Neuronal stem cell (in vitro differentiated cells): Measurements from ENCODE around the gene CDK5RAP3.

Experiments used
- DNase-seq: peaks from one replicate; pipeline ENCODE4 v3.0.0-alpha.2; 2013; ENCODE audit warnings: low spot score
- H2AFZ ChIP-seq: one replicate; pipeline ENCODE4 v1.6.1; 2013; ENCODE audit warnings: mild to moderate bottlenecking, low read length, inconsistent platforms
- H2AK5ac ChIP-seq: 2 replicates; pipeline ENCODE4 v1.6.1; 2013; ENCODE audit warnings: low read depth, mild to moderate bottlenecking, inconsistent platforms, low read length, moderate library complexity, mixed read lengths
- H2BK120ac ChIP-seq: 2 replicates; pipeline ENCODE4 v1.6.1; 2013; ENCODE audit warnings: low read depth, mild to moderate bottlenecking, inconsistent platforms, low read length, moderate library complexity, mixed read lengths
- H2BK12ac ChIP-seq: one replicate; pipeline ENCODE4 v1.6.1; 2013; ENCODE audit warnings: low read length, inconsistent platforms
- H2BK15ac ChIP-seq: 2 replicates; pipeline ENCODE4 v1.6.1; 2013; ENCODE audit warnings: mild to moderate bottlenecking, low read length, inconsistent platforms, mixed read lengths
- H2BK5ac ChIP-seq: one replicate; pipeline ENCODE4 v1.6.1; 2013; ENCODE audit warnings: inconsistent platforms, mild to moderate bottlenecking, low read length, moderate library complexity
- H3K14ac ChIP-seq: one replicate; pipeline ENCODE4 v1.6.1; 2013; ENCODE audit warnings: low read length, inconsistent platforms
- H3K18ac ChIP-seq: 2 replicates; pipeline ENCODE4 v1.6.1; 2013; ENCODE audit warnings: low read length, inconsistent platforms
- H3K23ac ChIP-seq: 2 replicates; pipeline ENCODE4 v1.6.1; 2013; ENCODE audit warnings: low read depth, mild to moderate bottlenecking, mixed read lengths, low read length, inconsistent platforms; ENCODE audit not compliant: poor library complexity
- H3K27ac ChIP-seq: replicated peaks from 3 replicates; pipeline ENCODE4 v1.5.1; 2013; ENCODE audit warnings: low read length, inconsistent platforms
- H3K27me3 ChIP-seq, 3 experiments: 2 replicates each; pipeline ENCODE4 v1.6.1; 2013; ENCODE audit warnings: low read length in 3 of 3, mild to moderate bottlenecking in 2 of 3, inconsistent platforms in 1 of 3, low read depth in 1 of 3, mixed read lengths in 1 of 3, moderate library complexity in 1 of 3; ENCODE audit not compliant: control insufficient read depth in 3 of 3, insufficient read depth in 3 of 3
- H3K36me3 ChIP-seq, 2 donors: replicated peaks in 1 of 2; 2 replicates each; pipeline ENCODE4 v1.6.1; 2013; ENCODE audit warnings: low read length in 2 of 2; ENCODE audit not compliant: control insufficient read depth in 2 of 2, insufficient read depth in 2 of 2
- H3K4ac ChIP-seq: 2 replicates; pipeline ENCODE4 v1.6.1; 2013; ENCODE audit warnings: inconsistent platforms, mild to moderate bottlenecking, low read length, moderate library complexity
- H3K4me1 ChIP-seq, 2 donors: 1 replicate in 1 of 2; 2 replicates in 1 of 2; pipeline ENCODE4 v1.6.1; 2013; ENCODE audit warnings: low read length in 2 of 2, low read depth in 1 of 2; ENCODE audit not compliant: control insufficient read depth in 2 of 2, insufficient read depth in 1 of 2
- H3K4me2 ChIP-seq: one replicate; pipeline ENCODE4 v1.6.1; 2013; ENCODE audit warnings: mild to moderate bottlenecking, low read length, inconsistent platforms; ENCODE audit not compliant: insufficient read depth, poor library complexity, severe bottlenecking
- H3K4me3 ChIP-seq, 2 donors: 2 replicates each; pipeline ENCODE4 v1.5.1; 2013; ENCODE audit warnings: low read length in 2 of 2, mild to moderate bottlenecking in 2 of 2, inconsistent platforms in 1 of 2, moderate library complexity in 1 of 2
- H3K79me1 ChIP-seq: one replicate; pipeline ENCODE4 v1.6.1; 2013; ENCODE audit warnings: low read depth, mild to moderate bottlenecking, inconsistent platforms, low read length, moderate library complexity
- H3K9ac ChIP-seq: one replicate; pipeline ENCODE4 v1.6.1; 2013; ENCODE audit warnings: mild to moderate bottlenecking, low read depth, low read length, inconsistent platforms; ENCODE audit not compliant: poor library complexity
- H3K9me3 ChIP-seq, 2 donors: replicated peaks in 1 of 2; 2 replicates each; pipeline versions ENCODE3 to v1.6.1; 2013; ENCODE audit warnings: low read length in 2 of 2, mild to moderate bottlenecking in 2 of 2, inconsistent platforms in 1 of 2, low read depth in 1 of 2, mixed read lengths in 1 of 2, moderate library complexity in 1 of 2; ENCODE audit not compliant: control insufficient read depth in 2 of 2, insufficient read depth in 1 of 2
- H4K8ac ChIP-seq: one replicate; pipeline ENCODE4 v1.6.1; 2013; ENCODE audit warnings: low read depth, mild to moderate bottlenecking, inconsistent platforms, low read length, moderate library complexity
- H4K91ac ChIP-seq: one replicate; pipeline ENCODE4 v1.6.1; 2013; ENCODE audit warnings: low read length, low read depth, mild to moderate bottlenecking, inconsistent platforms; ENCODE audit not compliant: poor library complexity
- WGBS, 2 donors: extraction: QIAGEN DNeasy Blood & Tissue Kit; methylation state at CpG; one replicate each; pipeline ENCODE4 v1.1.7; 2013; ENCODE audit warnings: missing lambda C conversion rate in 2 of 2, mixed read lengths in 1 of 2; ENCODE audit not compliant: insufficient read length in 2 of 2, insufficient replicate concordance in 1 of 2; ENCODE audit errors: extremely low coverage in 2 of 2; 5-methylcytosine and 5-hydroxymethylcytosine counted together

CDK5RAP3 gene

DNA sequence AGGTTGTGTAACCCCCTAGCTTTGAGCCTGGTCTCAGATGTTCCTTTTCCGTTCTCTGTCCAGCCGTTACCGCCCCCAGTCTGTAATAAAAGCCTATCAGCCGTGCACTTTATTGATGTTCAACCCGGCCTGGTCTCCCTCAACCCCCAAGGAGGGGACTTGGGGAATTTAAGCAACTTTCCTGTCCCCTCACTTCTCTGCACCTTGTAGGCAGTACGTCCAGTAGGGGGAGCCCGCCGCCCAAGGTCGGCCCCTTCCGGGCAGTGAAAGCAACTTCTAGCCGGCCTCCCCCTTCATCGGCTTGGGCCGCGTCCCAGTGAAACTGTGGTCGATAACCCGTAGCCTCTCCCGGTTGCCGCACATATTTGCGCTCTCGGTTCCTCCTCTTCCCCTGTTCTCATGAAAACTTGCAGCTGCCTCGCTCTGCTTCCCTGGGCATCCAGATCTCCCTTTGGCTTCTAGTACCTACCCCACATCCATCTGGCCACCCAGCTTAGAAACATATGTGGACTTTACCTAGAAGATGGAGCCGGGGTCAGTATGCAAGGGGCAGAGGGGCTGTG is 21.6 kb upstream of the CDK5RAP3 start:
- Histone ChIP-seq H3K4me2 (peak overlapping the region; percentile 27), H3K4me1 (peaks cover 6% of the 10 kb centered on the region in 2 donors), H3K79me1 (no peaks in the 10 kb centered on the region), H2BK5ac (no peak overlapping the region), H4K8ac (no peak overlapping the region), H3K36me3 (peaks cover 0 to 12% of the 10 kb centered on the region in 2 donors), H3K14ac (no peak overlapping the region), H2AK5ac (no peak overlapping the region), H2BK15ac (no peak overlapping the region), H3K27ac (no peak overlapping the region), H2BK12ac (no peak overlapping the region), H3K4ac (no peak overlapping the region), H3K9ac (no peak overlapping the region), H3K23ac (no peak overlapping the region), H3K4me3 (peak overlapping the region in 1 of 2 donors; percentile 15), H2AFZ (peak overlapping the region; percentile 84), H3K9me3 (no peaks in the 10 kb centered on the region), H2BK120ac (no peak overlapping the region), H4K91ac (no peak overlapping the region), H3K18ac (no peak overlapping the region), H3K27me3 (peaks cover 0 to 3% (median 0%) of the 10 kb centered on the region in 3 experiments)
- peak; percentile 82 for DNase-seq
- no CpG with 5 or more reads among the region's 22 CpGs for WGBS, 2 donors

DNA sequence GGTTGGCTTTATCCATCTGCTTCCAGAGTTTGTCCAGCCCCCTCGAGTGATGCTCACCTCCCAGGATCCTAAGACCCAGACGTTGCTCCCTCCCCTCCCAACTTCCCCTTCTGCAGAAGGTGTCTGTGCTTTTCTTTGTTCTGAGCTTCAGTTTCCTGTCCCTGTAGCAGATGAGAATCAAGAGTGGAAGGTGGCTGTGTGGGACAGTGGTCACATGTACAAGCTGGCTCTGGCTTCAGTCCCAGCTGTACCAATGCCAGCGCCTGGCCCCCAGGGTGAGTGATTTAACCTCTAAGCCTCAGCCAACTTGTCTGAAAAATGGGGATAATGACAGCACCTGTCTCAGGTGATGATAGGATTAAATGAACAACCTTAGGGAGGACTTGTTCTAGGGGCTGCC is 21.0 kb upstream of the CDK5RAP3 start:
- H4K91ac ChIP-seq: no peak overlapping the region
- H3K4me2 ChIP-seq: no peak overlapping the region
- no peak overlapping the region for H3K4ac ChIP-seq
- H3K9me3 ChIP-seq: no peaks in the 10 kb centered on the region
- H2BK12ac ChIP-seq: no peak overlapping the region
- no peak overlapping the region for H3K27ac ChIP-seq
- peak overlapping the region; percentile 84 for H2AFZ ChIP-seq
- no peak overlapping the region for H3K14ac ChIP-seq
- H3K27me3 ChIP-seq: peaks cover 0 to 3% (median 0%) of the 10 kb centered on the region in 3 experiments
- no peak overlapping the region for H2AK5ac ChIP-seq
- peaks cover 0 to 10% of the 10 kb centered on the region in 2 donors for H3K36me3 ChIP-seq
- no peak for DNase-seq
- no peak overlapping the region for H2BK15ac ChIP-seq
- peaks cover 6% of the 10 kb centered on the region in 2 donors for H3K4me1 ChIP-seq
- H3K9ac ChIP-seq: no peak overlapping the region
- H2BK5ac ChIP-seq: no peak overlapping the region
- no peaks in the 10 kb centered on the region for H3K79me1 ChIP-seq
- WGBS, 2 donors: no CpG with 5 or more reads among the region's 3 CpGs
- no peak overlapping the region for H2BK120ac ChIP-seq
- H3K4me3 ChIP-seq: no peak overlapping the region
- no peak overlapping the region for H3K23ac ChIP-seq
- H3K18ac ChIP-seq: no peak overlapping the region
- H4K8ac ChIP-seq: no peak overlapping the region

DNA sequence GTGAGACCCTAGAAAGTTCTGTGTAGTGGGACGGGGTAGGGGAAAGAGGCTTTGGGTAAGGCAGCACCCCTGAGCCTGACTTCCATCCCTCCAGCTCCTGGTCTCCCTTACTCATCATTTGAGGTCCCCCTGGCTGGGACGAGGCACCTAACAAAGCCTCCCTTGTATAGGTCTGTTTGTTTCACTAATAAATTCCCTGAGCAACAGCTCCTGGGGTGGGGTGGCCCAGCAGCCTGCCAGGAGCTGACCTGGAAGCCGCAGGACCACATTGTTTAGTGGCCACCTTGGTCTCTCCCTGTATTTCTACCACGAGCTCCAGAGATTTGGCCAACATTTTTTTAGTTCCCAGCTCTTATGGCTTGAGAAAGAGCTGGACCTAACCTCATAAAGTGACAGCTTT is 20.5 kb upstream of the CDK5RAP3 start:
- WGBS, 2 donors: no CpG with 5 or more reads among the region's 4 CpGs
- Histone ChIP-seq H2BK120ac (no peak overlapping the region), H2BK15ac (no peak overlapping the region), H2BK5ac (no peak overlapping the region), H3K4me1 (peaks cover 6% of the 10 kb centered on the region in 2 donors), H3K27ac (no peak overlapping the region), H3K79me1 (no peaks in the 10 kb centered on the region), H3K14ac (no peak overlapping the region), H2BK12ac (no peak overlapping the region), H3K4me3 (no peak overlapping the region), H2AK5ac (peak overlapping the region; percentile 73), H3K23ac (no peak overlapping the region), H3K4ac (no peak overlapping the region), H3K18ac (no peak overlapping the region), H4K8ac (no peak overlapping the region), H2AFZ (no peak overlapping the region), H3K27me3 (peaks cover 0 to 3% (median 0%) of the 10 kb centered on the region in 3 experiments), H3K4me2 (no peak overlapping the region), H3K9me3 (no peaks in the 10 kb centered on the region), H3K9ac (no peak overlapping the region), H4K91ac (no peak overlapping the region), H3K36me3 (peaks cover 0 to 6% of the 10 kb centered on the region in 2 donors)
- no peak for DNase-seq

DNA sequence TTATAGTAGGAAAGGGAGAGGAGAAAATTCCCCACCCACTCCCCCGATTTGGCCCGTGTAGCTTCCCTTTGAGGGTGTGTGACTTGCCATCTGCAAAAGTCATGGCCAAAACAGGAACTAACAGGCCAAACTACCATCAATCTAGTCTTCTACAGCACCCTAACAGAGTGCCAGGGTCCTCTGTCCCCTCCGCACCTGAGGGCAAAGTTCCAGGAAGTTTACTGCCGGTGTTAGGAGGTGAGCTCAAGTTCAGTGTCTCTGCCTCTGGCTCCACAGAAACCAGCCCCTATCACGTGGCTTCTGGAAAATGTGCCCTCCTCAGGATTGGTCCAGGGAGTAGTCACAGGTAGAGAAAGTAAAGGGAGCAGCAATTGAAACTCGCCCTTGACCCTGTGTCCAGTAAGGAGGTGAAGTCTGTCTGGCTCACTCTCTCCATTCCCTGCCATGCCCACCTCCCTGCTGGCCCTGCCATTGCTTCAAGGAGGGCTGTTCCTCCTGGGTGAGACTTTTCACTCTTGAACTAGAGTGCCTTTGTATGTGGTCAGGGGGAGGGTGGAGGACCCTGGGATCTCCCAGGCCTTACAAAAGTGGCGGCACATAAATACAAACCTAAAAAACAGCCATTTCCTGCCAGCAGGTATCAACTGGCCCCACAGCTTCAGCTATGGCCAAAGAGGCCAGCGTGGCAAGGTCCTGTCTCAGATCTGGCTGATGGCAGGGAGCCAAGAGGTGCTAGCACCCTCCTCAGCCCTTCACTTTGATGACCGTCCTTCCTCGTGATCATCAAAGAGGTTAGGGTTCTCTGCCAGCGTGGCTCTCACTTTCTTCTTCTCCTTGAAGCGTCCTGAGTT is 18.5 kb upstream of the CDK5RAP3 start:
- Histone ChIP-seq H2BK5ac (peak overlapping the region; percentile 58), H2AK5ac (peak overlapping the region; percentile 13), H2BK12ac (no peak overlapping the region), H3K4me1 (peaks cover 9 to 13% of the 10 kb centered on the region in 2 donors), H3K27ac (no peak overlapping the region), H2BK15ac (no peak overlapping the region), H3K4me3 (no peak overlapping the region), H3K79me1 (no peaks in the 10 kb centered on the region), H3K9me3 (no peaks in the 10 kb centered on the region), H3K18ac (no peak overlapping the region), H3K14ac (no peak overlapping the region), H4K91ac (no peak overlapping the region), H3K4me2 (no peak overlapping the region), H3K9ac (no peak overlapping the region), H2BK120ac (no peak overlapping the region), H2AFZ (no peak overlapping the region), H4K8ac (no peak overlapping the region), H3K36me3 (no peaks in the 10 kb centered on the region), H3K4ac (no peak overlapping the region), H3K23ac (no peak overlapping the region), H3K27me3 (peaks cover 0 to 9% (median 3%) of the 10 kb centered on the region in 3 experiments)
- WGBS, 2 donors: no CpG with 5 or more reads among the region's 12 CpGs
- no peak for DNase-seq
